A673 (cell line): Measurements from ENCODE around the gene KCNK15. TPM values are rescaled to one million over a fixed set of nuclear protein-coding genes. Genes with fewer than 3 reads are reported as not detected.

Experiments
- BruUV-seq: library from RNA; stranded (reverse); fragments of 400-500 nt; replicated peaks from 2 replicates; lab custom pipeline; 2021; lab: Mats Ljungman, UMichigan
- CTCF ChIA-PET: fragments of 300-600 bp; sonication (Branson Sonifier 250); formaldehyde crosslinking; loops from one replicate; lab custom pipeline; 2022; ENCODE audit warnings: antibody characterized with exemption; lab: Charles Lee
- POLR2A ChIA-PET: fragments of 300-600 bp; sonication (Branson Sonifier 250); formaldehyde crosslinking; loops from one replicate; lab custom pipeline; 2022; ENCODE audit warnings: antibody characterized with exemption; ENCODE audit not compliant: low non-redundant PET; lab: Charles Lee
- DNase-seq: peaks from one replicate; pipeline ENCODE4 v3.0.0-alpha.2; 2015; ENCODE audit warnings: low spot score
- H3K27ac ChIP-seq: fragments of 200-600 bp; sonication (generic); 2 replicates; pipeline ENCODE4 v1.5.1; 2016; ENCODE audit warnings: mixed run types, low read depth, mild to moderate bottlenecking, mixed read lengths, antibody characterized with exemption, low read length; ENCODE audit not compliant: poor library complexity, severe bottlenecking
- H3K27me3 ChIP-seq: fragments of 200-600 bp; sonication (generic); replicated peaks from 2 replicates; pipeline ENCODE4 v1.6.1; 2017; ENCODE audit warnings: mixed run types, low read depth, mild to moderate bottlenecking, mixed read lengths, antibody characterized with exemption, low read length; ENCODE audit not compliant: insufficient read depth, poor library complexity
- H3K36me3 ChIP-seq: fragments of 200-600 bp; sonication (generic); 2 replicates; pipeline ENCODE4 v1.6.1; 2016; ENCODE audit warnings: mixed run types, mild to moderate bottlenecking, mixed read lengths, antibody characterized with exemption, low read length; ENCODE audit not compliant: insufficient read depth, poor library complexity, severe bottlenecking
- H3K4me1 ChIP-seq: fragments of 200-600 bp; sonication (generic); 2 replicates; pipeline ENCODE4 v1.6.1; 2017; ENCODE audit warnings: mixed run types, mild to moderate bottlenecking, mixed read lengths, antibody characterized with exemption, low read length; ENCODE audit not compliant: insufficient read depth, poor library complexity, severe bottlenecking
- H3K4me3 ChIP-seq: fragments of 200-600 bp; sonication (generic); 2 replicates; pipeline ENCODE4 v1.5.1; 2016; ENCODE audit warnings: low read depth, mixed run types, mild to moderate bottlenecking, mixed read lengths, low read length; ENCODE audit not compliant: poor library complexity, severe bottlenecking
- H3K9me3 ChIP-seq: fragments of 200-600 bp; sonication (generic); 2 replicates; pipeline ENCODE4 v1.6.1; 2016; ENCODE audit warnings: mixed run types, low read depth, mild to moderate bottlenecking, mixed read lengths, antibody characterized with exemption, low read length; ENCODE audit not compliant: poor library complexity, severe bottlenecking
- EZH2 ChIP-seq: fragments of 200-600 bp; sonication (generic); IDR thresholded peaks from 2 replicates; pipeline ENCODE4 v1.6.1; 2017; ENCODE audit warnings: borderline replicate concordance, low read depth, mild to moderate bottlenecking, mixed read lengths, antibody characterized with exemption, low read length; ENCODE audit not compliant: poor library complexity, severe bottlenecking
- intact Hi-C: fragments of 100-400 bp; cut with micrococcal nuclease; formaldehyde crosslinking; loops from one replicate; pipeline ENCODE4 v1.10.0; 2022; ENCODE audit not compliant: unreplicated experiment
- total RNA-seq: library from RNA; stranded (reverse); gene quantifications from 2 replicates; pipeline ENCODE4 v1.2.3, GENCODE V29; 2021
- TF ChIP-seq, protein P1 (sequence below): fragments of 300-800, 200-600 bp; sonication (generic); conservative IDR thresholded peaks from 2 replicates; pipeline ENCODE4 v1.5.1; 2017; ENCODE audit warnings: low read depth, mild to moderate bottlenecking, antibody characterized with exemption, low read length, moderate library complexity, mixed read lengths

KCNK15 gene
- total RNA-seq, 1 experiment from 2014 or later = not detected

DNA sequence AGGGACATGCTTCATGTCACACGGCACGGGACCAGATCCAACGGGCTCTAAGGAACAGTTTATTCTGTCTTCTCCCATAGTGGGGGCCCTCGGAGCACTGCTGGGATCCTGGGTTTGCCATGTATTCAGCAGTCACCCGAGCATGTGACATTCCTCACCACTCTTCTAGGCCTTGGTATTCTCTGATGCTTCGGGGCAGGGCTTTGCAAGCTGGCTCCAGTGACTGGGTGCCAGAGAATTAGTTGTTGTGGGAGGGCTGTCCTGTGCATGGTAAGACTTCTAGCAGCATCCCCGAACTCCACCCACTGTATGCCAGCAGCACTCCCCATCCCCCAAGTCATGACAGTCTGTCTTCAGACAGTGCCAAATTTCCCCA, 25.1 kb upstream of the KCNK15 start:
- ChIA-PET CTCF (interaction anchor here (1.2 kb wide), 1 partner anchor 12 kb away, joined by 3 read pairs; no protein-coding TSS in a partner anchor), POLR2A (no interaction called here)
- DNase-seq = peak; percentile 98
- H3K4me3 ChIP-seq = no peak overlapping the region
- TF ChIP-seq EZH2 = no peak
- TF ChIP-seq, protein P1, sequence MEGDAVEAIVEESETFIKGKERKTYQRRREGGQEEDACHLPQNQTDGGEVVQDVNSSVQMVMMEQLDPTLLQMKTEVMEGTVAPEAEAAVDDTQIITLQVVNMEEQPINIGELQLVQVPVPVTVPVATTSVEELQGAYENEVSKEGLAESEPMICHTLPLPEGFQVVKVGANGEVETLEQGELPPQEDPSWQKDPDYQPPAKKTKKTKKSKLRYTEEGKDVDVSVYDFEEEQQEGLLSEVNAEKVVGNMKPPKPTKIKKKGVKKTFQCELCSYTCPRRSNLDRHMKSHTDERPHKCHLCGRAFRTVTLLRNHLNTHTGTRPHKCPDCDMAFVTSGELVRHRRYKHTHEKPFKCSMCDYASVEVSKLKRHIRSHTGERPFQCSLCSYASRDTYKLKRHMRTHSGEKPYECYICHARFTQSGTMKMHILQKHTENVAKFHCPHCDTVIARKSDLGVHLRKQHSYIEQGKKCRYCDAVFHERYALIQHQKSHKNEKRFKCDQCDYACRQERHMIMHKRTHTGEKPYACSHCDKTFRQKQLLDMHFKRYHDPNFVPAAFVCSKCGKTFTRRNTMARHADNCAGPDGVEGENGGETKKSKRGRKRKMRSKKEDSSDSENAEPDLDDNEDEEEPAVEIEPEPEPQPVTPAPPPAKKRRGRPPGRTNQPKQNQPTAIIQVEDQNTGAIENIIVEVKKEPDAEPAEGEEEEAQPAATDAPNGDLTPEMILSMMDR = no peak
- BruUV-seq = no TSS peak
- H3K27me3 ChIP-seq = no peaks in the 10 kb centered on the region
- peaks cover 22% of the 10 kb centered on the region for H3K4me1 ChIP-seq
- H3K27ac ChIP-seq = peak overlapping the region; percentile 73
- intact Hi-C loops = no loop called here
- H3K9me3 ChIP-seq = no peaks in the 10 kb centered on the region
- H3K36me3 ChIP-seq = no peaks in the 10 kb centered on the region

DNA sequence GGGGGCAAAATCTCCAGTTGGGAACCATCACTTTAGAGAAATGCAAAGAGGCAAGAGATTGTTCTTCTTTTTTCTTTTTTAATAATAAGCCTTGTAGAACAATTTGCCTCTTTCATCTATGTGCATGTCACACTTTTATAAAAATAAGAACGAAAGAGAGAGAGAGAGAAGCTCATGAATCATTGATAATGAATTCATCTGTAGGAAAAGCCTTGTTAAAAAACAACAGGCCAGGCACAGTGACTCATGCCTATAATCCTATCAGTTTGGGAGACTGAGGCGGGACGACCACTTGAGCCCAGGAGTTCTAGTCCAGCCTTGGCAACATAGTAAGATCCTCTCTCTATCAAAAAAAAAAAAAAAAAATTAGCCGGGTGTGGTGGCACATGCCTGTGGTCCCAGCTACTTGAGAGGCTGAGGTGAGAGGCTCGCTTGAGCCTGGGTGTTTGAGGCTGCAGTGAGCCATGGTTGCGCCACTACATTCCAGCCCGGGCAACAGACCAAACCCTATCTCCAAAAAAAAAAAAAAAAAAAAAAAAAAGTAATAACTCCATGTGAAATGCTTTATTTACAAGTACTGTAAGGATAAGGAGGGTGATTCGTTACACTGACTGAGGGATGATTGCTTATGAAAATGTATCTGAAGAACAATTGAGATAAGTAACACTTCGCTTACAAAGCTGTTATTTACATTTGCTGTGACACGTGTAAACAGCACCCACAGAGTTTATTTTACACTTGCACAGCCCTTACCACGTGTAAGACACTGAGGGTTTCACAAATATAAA, 24.5 kb upstream of the KCNK15 start:
- intact Hi-C loops = no loop called here
- no TSS peak for BruUV-seq
- Histone ChIP-seq H3K27me3 (no peaks in the 10 kb centered on the region), H3K4me3 (no peak overlapping the region), H3K36me3 (no peaks in the 10 kb centered on the region), H3K27ac (peak overlapping the region; percentile 56), H3K9me3 (no peaks in the 10 kb centered on the region), H3K4me1 (peaks cover 22% of the 10 kb centered on the region)
- TF ChIP-seq, protein P1 = no peak
- TF ChIP-seq EZH2 = no peak
- ChIA-PET POLR2A (no interaction called here), CTCF (no interaction called here)
- no peak for DNase-seq

DNA sequence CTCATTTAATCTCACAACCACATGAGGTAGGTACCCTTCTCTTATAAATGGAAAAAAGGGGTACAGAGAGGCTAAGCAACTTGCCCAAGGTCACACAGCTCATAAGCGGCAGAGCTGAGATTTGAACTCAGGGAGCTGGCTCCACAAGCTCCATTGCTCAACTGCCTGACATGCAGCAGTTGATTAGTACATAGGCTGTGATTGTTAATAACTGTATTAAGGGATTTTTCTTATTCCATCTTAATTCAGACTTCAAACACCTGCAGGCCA, 23.9 kb upstream of the KCNK15 start:
- H3K27ac ChIP-seq = peak overlapping the region; percentile 56
- TF ChIP-seq EZH2 = no peak
- TF ChIP-seq, protein P1 = no peak
- no TSS peak for BruUV-seq
- no peak for DNase-seq
- no peaks in the 10 kb centered on the region for H3K9me3 ChIP-seq
- H3K4me3 ChIP-seq = no peak overlapping the region
- ChIA-PET CTCF (no interaction called here), POLR2A (no interaction called here)
- no peaks in the 10 kb centered on the region for H3K27me3 ChIP-seq
- intact Hi-C loops = no loop called here
- H3K4me1 ChIP-seq = peaks cover 22% of the 10 kb centered on the region
- no peaks in the 10 kb centered on the region for H3K36me3 ChIP-seq
